ENCODE data around the gene MC1R.

Gene MC1R

GRCh38 chr16:89897204-89897603 is 21.5 kb upstream of the MC1R start:
- no peak for DNase-seq (ENCODE audit: low spot score)

GRCh38 chr16:89898201-89898967 is 20.3 kb upstream of the MC1R start:
- DNase-seq (ENCODE audit: low spot score), result no peak

GRCh38 chr16:89899879-89900481 is 18.7 kb upstream of the MC1R start:
- no peak for DNase-seq (ENCODE audit: low spot score)

- DNase-seq (ENCODE audit: low spot score), result no peak
These were observed 17.8 kb upstream of the MC1R start for GRCh38 chr16:89900885-89901284.

DNA sequence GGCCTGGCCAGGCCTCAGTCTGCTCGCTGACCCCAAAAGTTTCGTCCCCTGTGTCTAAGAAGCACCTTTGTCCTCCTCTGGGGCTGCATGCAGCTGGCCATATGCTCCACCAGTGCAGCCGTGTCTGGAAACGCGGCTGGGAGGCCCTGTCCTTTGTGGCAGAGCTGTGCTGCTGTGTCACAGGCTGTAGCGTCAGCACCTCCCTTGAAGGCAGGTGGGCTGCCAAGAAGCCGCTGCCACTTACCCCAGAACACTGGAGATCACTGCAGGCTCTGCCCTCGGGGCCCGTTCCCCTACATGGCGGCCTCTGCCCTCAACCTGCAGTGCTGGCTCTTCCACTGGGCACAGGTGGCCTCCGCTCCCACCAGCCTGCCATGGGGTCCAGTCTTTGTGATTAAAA is 15.7 kb upstream of the MC1R start:
- DNase-seq (ENCODE audit: low spot score), result no peak

- DNase-seq (ENCODE audit: low spot score), result no peak
These were observed 14.7 kb upstream of the MC1R start for GRCh38 chr16:89903908-89904515.

GRCh38 chr16:89904606-89905510 is 13.8 kb upstream of the MC1R start:
- DNase-seq (ENCODE audit: low spot score), result no peak

DNA sequence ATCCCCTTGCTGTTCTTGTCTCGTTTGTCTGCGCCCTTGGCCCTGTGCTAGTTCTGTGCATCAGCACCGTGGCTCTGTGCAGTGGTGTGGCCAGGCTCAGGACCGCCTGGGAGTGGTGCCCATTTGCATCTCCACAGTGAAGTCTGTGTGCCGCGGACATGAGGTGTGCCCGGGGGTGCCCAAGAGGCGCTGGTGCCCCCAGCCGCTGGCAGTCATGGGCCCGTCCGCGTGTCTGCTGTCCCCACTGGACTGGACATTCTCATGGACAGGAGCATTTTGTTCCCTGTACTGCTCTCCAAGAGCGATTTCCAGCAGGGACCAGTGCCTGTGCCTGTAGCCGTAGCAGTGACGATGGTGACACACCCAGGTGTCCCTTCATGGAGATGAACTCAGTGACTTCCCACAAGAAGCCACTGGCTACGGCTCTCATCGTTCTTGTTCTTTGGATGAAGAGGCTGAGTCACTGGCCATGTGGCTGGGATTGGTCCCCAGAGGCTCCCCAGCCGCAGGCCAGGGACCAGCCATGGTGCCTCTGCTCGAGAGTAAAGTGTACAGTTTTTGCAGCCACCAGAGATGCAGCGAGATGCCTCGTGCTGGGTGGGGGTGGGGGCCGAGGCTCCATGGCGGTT is 13.0 kb upstream of the MC1R start:
- DNase-seq (ENCODE audit: low spot score), result no peak

- no peak for DNase-seq (ENCODE audit: low spot score)
These were observed 12.3 kb upstream of the MC1R start for GRCh38 chr16:89906140-89907025.

- DNase-seq (ENCODE audit: low spot score), result no peak
These were observed 11.4 kb upstream of the MC1R start for GRCh38 chr16:89907055-89907814.

DNA sequence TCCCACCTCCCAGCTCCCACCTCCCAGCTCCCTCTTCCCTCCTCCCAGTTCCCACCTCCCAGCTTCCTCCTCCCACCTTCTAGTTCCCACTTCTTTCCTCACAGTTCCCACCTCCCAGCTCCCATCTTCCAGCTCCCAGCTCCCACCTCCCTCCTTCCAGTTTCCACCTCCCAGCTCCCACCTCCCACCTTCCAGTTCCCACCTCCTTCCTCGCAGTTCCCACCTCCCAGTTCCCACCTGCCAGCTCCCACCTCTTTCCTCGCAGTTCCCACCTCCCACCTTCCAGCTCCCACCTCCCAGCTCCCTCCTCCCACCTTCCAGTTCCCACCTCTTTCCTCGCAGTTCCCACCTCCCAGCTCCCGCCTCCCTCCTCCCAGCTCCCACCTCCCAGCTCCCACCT is 10.4 kb upstream of the MC1R start:
- DNase-seq (ENCODE audit: low spot score), result no peak

GRCh38 chr16:89909777-89910716 is 8.6 kb upstream of the MC1R start:
- DNase-seq (ENCODE audit: low spot score), result peak; percentile 83

DNA sequence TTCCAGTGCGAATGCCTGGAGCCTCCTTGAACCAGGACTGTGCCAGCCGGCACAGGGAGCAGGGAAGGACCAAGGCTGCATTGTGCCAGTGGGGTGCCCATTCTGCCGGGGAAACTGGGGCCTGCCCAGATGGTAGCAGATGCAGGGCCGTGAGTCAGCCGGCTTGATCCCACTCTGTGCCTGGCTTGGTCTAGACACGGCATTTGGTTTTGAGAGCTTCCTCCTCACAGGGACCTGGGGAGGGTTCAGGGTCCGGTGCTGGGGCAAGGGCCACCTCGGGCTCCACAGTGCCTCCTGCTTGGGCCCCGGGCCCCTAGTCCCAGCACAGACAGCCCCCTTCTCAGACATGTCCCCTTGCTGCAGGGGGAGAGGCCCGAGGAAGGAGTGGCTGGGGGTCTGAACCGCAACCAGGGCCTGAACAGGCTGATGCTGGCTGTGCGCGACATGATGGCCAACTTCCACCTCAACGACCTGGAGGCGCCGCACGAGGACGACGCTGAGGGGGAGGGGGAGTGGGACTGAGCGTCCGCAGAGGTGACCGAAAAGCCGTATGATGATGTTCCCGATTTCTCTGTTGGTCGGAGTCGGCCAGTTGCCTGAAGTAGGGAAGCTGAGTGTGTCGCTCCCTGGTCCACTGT is 7.8 kb upstream of the MC1R start:
- no peak for DNase-seq (ENCODE audit: low spot score)

DNA sequence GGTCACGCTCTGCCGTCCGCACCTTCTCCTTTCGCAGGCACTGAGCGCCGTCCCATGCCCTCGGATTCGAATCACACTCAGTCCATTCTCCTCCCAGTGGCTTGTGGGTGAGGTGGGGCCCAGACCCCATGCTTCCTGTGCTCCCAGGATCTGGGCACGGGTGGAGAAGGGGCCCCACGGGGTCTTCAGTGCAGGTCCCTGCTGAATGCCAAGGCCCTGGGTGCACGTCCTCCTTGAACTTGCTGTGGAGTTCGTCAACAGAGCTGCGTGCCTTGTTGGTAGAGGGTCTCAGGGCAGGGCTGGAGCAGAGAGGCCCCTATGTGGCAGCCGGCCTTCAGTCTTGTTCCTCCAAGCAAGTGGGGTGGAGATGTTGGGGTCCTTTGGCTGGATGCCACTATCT is 7.3 kb upstream of the MC1R start:
- DNase-seq (ENCODE audit: low spot score), result no peak

DNA sequence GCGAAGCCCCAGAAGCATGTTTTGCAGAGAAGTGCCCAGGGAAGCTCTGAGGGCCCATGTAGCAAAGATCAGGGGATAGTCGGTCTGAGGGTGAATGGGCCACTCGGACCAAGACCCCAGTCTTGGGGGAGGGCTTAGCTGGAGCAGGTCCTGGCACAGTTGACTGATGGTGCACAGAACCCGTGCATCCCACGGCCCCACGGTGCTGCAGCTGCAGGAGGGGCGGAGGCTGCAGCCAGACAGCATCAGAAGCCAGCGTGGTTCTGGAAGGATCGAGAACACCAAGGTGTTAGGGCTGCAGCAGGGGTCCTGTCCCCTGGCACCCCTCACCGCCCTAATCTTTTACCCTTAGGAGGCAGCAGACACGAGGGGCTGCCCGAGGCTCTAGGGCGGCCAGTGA is 6.5 kb upstream of the MC1R start:
- DNase-seq (ENCODE audit: low spot score), result no peak

GRCh38 chr16:89912627-89913026 is 6.0 kb upstream of the MC1R start:
- no peak for DNase-seq (ENCODE audit: low spot score)

DNA sequence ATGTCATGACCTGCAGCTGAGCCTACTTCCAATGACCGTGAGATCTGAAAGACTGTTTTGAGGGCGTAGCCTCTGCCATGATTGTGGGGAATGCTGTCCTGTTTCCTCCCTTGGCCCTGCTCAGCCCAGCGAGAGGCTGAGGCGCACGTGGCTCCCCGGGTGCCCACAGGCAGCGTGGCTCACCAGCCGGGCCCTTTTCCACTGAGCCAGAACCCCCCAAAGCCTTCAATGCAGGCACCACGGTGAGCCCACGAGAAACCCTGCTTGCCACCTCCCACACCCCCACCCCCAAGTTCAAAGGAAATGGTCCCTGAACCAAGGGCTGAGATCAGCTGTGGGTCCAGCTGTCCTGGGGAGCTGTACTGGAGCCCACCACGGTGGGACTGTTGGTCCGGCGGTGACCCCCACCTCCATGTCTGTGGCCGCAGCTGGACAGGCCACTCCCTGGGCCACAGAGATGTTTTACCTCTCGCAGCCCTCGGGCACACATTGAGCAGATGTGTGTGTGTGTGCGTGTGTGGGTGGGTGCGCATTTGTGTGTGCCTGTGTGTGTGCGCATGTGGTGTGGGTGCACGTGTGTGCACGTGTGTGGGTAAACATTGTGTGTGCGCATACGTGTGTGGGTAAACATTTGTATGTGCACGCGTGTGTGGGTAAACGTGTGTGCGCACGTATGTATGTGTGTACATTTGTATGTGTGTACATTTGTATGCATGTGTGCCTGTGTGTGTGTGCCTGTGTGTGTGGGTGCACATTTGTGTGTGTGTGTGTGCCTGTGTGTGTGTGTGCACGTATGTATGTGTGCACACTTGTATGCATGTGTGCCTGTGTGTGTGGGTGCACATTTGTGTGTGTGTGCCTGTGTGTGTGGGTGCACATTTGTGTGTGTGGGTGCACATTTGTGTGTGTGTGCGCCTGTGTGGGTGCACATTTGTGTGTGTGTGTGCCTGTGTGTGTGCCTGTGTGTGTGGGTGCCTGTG is 5.0 kb upstream of the MC1R start:
- no peak for DNase-seq (ENCODE audit: low spot score)
